Measurements from ENCODE around the gene USO1. TPM values are rescaled to one million over a fixed set of nuclear protein-coding genes. Genes with fewer than 3 reads are reported as not detected.

USO1 gene
- total and polyA plus RNA-seq, 2 of the 8 experiments (the other 6 are each of a cell fraction or from before 2014, with no cell fraction given): 57.3 to 198 TPM

DNA sequence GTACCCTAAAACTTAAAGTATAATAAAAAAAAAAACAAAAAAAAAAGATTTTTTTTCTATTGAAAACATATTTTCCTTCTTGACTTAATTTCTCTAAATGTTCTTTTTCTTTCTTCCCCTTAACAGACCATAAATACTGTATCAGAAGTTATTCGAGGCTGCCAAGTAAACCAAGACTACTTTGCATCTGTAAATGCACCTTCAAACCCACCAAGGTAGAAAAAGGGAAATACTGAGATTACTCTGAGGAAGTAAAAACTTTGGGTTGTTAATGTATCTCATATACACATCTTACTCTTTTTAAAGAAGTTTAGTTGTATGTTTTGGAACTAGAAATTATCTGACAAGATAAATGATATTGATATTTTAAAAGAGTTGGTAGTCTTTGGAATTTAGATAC lies 65.6 kb downstream of the USO1 start:
- DNase-seq (ENCODE audit: low read depth in 1 of 2, low spot score in 2 of 2) (no peak), FAIRE-seq (no peak)
- Histone ChIP-seq H3K27me3 (replicated peaks in 1 of 4; ENCODE audit: control insufficient read depth in 3 of 4, extremely low read depth in 1 of 4, insufficient read depth in 3 of 4, low read length in 3 of 4) (no peaks in the 10 kb centered on the region), H3K14ac (ENCODE audit: insufficient read length) (no peak overlapping the region), H2BK20ac (ENCODE audit: low read length) (no peak overlapping the region), H4K8ac (ENCODE audit: extremely low read depth, insufficient read depth, low read length) (no peak overlapping the region), H3K4me1 (replicated peaks in 1 of 4; ENCODE audit: control insufficient read depth in 3 of 4, insufficient read depth in 4 of 4, low read length in 3 of 4) (peaks cover 0 to 3% (median 0%) of the 10 kb centered on the region in 4 experiments; a peak in 1 of 7 replicates), H2AFZ (ENCODE audit: low read length) (no peak overlapping the region), H3K9ac (replicated peaks in 1 of 4; ENCODE audit: extremely low read depth in 1 of 4, low read depth in 3 of 4, low read length in 3 of 4) (no peak overlapping the region), H2BK12ac (ENCODE audit: low read depth, low read length) (no peak overlapping the region), H3K4me2 (ENCODE audit: insufficient read depth in 1 of 2, low read depth in 2 of 2, low read length in 2 of 2) (no peak overlapping the region), H3K23me2 (ENCODE audit: low read depth, low read length) (no peaks in the 10 kb centered on the region), H3K4ac (replicated peaks; ENCODE audit: insufficient read length, low read depth, low read length) (no peak overlapping the region), H2BK15ac (ENCODE audit: low read length) (no peak overlapping the region), H3K23ac (ENCODE audit: insufficient read length) (no peak overlapping the region), H4K91ac (replicated peaks; ENCODE audit: insufficient read length, low read length) (no peak overlapping the region), H2AK5ac (ENCODE audit: low read depth, low read length) (no peak overlapping the region), H3K56ac (replicated peaks; ENCODE audit: insufficient read length, low read depth, low read length) (no peak overlapping the region), H3K18ac (ENCODE audit: extremely low read depth, low read length) (no peak overlapping the region), H4K5ac (ENCODE audit: insufficient read length, low read depth, low read length) (no peak overlapping the region), H3K36me3 (ENCODE audit: control insufficient read depth in 2 of 4, insufficient read depth in 4 of 4, low read length in 3 of 4) (peaks cover 4 to 77% (median 24%) of the 10 kb centered on the region in 4 experiments), H3K27ac (ENCODE audit: low read depth, low read length) (no peak overlapping the region), H3K9me3 (ENCODE audit: insufficient read depth in 2 of 2, low read depth in 1 of 2, low read length in 1 of 2) (no peaks in the 10 kb centered on the region), H3K79me2 (ENCODE audit: control insufficient read depth in 1 of 2, insufficient read depth in 2 of 2, low read length in 2 of 2) (no peaks in the 10 kb centered on the region), H2BK120ac (replicated peaks; ENCODE audit: low read depth, low read length) (no peak overlapping the region), H2BK5ac (ENCODE audit: low read depth, low read length) (no peak overlapping the region), H4K20me1 (replicated peaks in 1 of 2; ENCODE audit: control insufficient read depth in 1 of 2, insufficient read depth in 2 of 2, low read length in 2 of 2) (peaks cover 0 to 3% of the 10 kb centered on the region in 2 experiments), H3K4me3 (ENCODE audit: extremely low read depth in 1 of 4, insufficient read depth in 2 of 4, low read depth in 3 of 4, low read length in 4 of 4) (no peak overlapping the region), H3K79me1 (ENCODE audit: low read depth, low read length) (no peaks in the 10 kb centered on the region)
- ChIA-PET CTCF (ENCODE audit: partially characterized antibody) (no interaction called here), POLR2A (ENCODE audit: partially characterized antibody) (no interaction called here)
- 84% methylated on average over 1 of the region's 1 CpG; no CpG with 5 or more reads in 1 of the 2 experiments for WGBS, 2 experiments (ENCODE audit: extremely low coverage in 1 of 2, insufficient coverage in 1 of 2, insufficient read length in 1 of 2, insufficient replicate concordance in 2 of 2, low coverage in 1 of 2, low lambda C conversion rate in 2 of 2, missing lambda C conversion rate in 1 of 2)
- TF ChIP-seq TEAD4 (IDR thresholded peaks at IDR 0.05; ENCODE audit: low read depth, low read length): no peak
- TF ChIP-seq RXRA (IDR thresholded peaks at IDR 0.05; ENCODE audit: insufficient read depth, low read depth, low read length): no peak
- TF ChIP-seq JUN (IDR thresholded peaks at IDR 0.05; ENCODE audit: low read depth, low read length): no peak
